HG03045 (cell line): ENCODE measurements around the gene NRP1.
A peak's percentile ranks its signal among the peaks of the same experiment; 100 is the strongest.

Experiments used
- ATAC-seq: cut with Tn5 transposase; IDR thresholded peaks from one replicate; pipeline ENCODE4 v1.9.1; 2021; ENCODE audit warnings: mild to moderate bottlenecking, moderate library complexity; ENCODE audit not compliant: unreplicated experiment

NRP1 gene

GRCh38 chr10:33216661-33217427, 117.6 kb downstream of the NRP1 start:
- ATAC-seq, result no peak

- ATAC-seq, result no peak
Observed at GRCh38 chr10:33215635-33216034, 118.8 kb downstream of the NRP1 start.

- no peak for ATAC-seq
Observed at GRCh38 chr10:33215154-33215553, 119.3 kb downstream of the NRP1 start.

- no peak for ATAC-seq
Observed at GRCh38 chr10:33214174-33214573, 120.3 kb downstream of the NRP1 start.

GRCh38 chr10:33212061-33212748, 122.3 kb downstream of the NRP1 start:
- ATAC-seq, result no peak

- ATAC-seq, result no peak
Observed at GRCh38 chr10:33211106-33211878, 123.2 kb downstream of the NRP1 start.

- ATAC-seq, result no peak
Observed at GRCh38 chr10:33209802-33210201, 124.7 kb downstream of the NRP1 start.

- no peak for ATAC-seq
Observed at GRCh38 chr10:33208166-33208565, 126.3 kb downstream of the NRP1 start.

- ATAC-seq, result no peak
Observed at GRCh38 chr10:33204031-33204430, 130.4 kb downstream of the NRP1 start.

- no peak for ATAC-seq
Observed at GRCh38 chr10:33201971-33202370, 132.5 kb downstream of the NRP1 start.

GRCh38 chr10:33201056-33201780, 133.2 kb downstream of the NRP1 start:
- no peak for ATAC-seq

- no peak for ATAC-seq
Observed at GRCh38 chr10:33199731-33200232, 134.7 kb downstream of the NRP1 start.

GRCh38 chr10:33198610-33199009, 135.9 kb downstream of the NRP1 start:
- no peak for ATAC-seq

- no peak for ATAC-seq
Observed at GRCh38 chr10:33196710-33197491, 137.6 kb downstream of the NRP1 start.

GRCh38 chr10:33196377-33196706, 138.1 kb downstream of the NRP1 start:
- no peak for ATAC-seq

GRCh38 chr10:33195608-33196376, 138.7 kb downstream of the NRP1 start:
- ATAC-seq, result no peak

GRCh38 chr10:33193701-33194521, 140.6 kb downstream of the NRP1 start:
- ATAC-seq, result no peak

- peak; percentile 72 for ATAC-seq
Observed at GRCh38 chr10:33193057-33193700, 141.3 kb downstream of the NRP1 start.
